DND-41 (cell line): Measurements from ENCODE around the gene ARPIN.
"Not testable (repeated sequence)": the region's sequence is repeated elsewhere in the genome, so short reads cannot be mapped to it uniquely, and the experiment has no call there.

Experiments
- ATAC-seq: fragments of 200-7000 bp; cut with Tn5 transposase; 3 replicates; pipeline ENCODE4 v1.9.1; 2021; ENCODE audit warnings: low read depth; ENCODE audit not compliant: insufficient read depth
- DNase-seq: peaks from one replicate; pipeline ENCODE4 v3.0.0-alpha.2; 2020
- H2AFZ ChIP-seq: 2 replicates; pipeline ENCODE4 v1.6.0; 2012; ENCODE audit warnings: low read depth, low read length
- H3K27ac ChIP-seq: 2 replicates; pipeline ENCODE4 v1.5.1; 2012; ENCODE audit warnings: low read length, inconsistent platforms
- H3K27me3 ChIP-seq: fragments of 200-600 bp; sonication (generic); 2 replicates; pipeline ENCODE4 v1.6.0; 2012; ENCODE audit warnings: low read length, mild to moderate bottlenecking, inconsistent platforms; ENCODE audit not compliant: insufficient read depth, poor library complexity
- H3K36me3 ChIP-seq: 2 replicates; pipeline ENCODE4 v1.5.1; 2012; ENCODE audit warnings: low read length, inconsistent platforms; ENCODE audit not compliant: insufficient read depth
- H3K4me1 ChIP-seq: 2 replicates; pipeline ENCODE4 v1.5.1; 2012; ENCODE audit warnings: mild to moderate bottlenecking, low read length; ENCODE audit not compliant: insufficient read depth
- H3K4me2 ChIP-seq: 2 replicates; pipeline ENCODE4 v1.6.0; 2012; ENCODE audit warnings: mild to moderate bottlenecking, moderate library complexity, low read length, inconsistent platforms; ENCODE audit not compliant: insufficient read depth
- H3K4me3 ChIP-seq, 2 experiments: fragments of 200-600 bp in 1 of 2; shearing (Covaris generic) in 1 of 2; 2 replicates each; pipeline ENCODE4 v1.5.1; 2012 to 2016; ENCODE audit warnings: inconsistent platforms in 2 of 2, low read length in 2 of 2, mild to moderate bottlenecking in 2 of 2, low read depth in 1 of 2, moderate library complexity in 1 of 2
- H3K79me2 ChIP-seq: 2 replicates; pipeline ENCODE4 v1.6.0; 2012; ENCODE audit warnings: low read length, inconsistent platforms; ENCODE audit not compliant: insufficient read depth
- H3K9ac ChIP-seq: 2 replicates; pipeline ENCODE4 v1.6.0; 2012; ENCODE audit warnings: low read depth, mild to moderate bottlenecking, inconsistent platforms, low read length, moderate library complexity
- H3K9me3 ChIP-seq: 2 replicates; pipeline ENCODE4 v1.5.1; 2012; ENCODE audit warnings: low read length, moderate library complexity, mild to moderate bottlenecking, inconsistent platforms; ENCODE audit not compliant: insufficient read depth, severe bottlenecking
- H4K20me1 ChIP-seq: 2 replicates; pipeline ENCODE4 v1.6.0; 2012; ENCODE audit warnings: low read length; ENCODE audit not compliant: insufficient read depth
- EZH2 ChIP-seq: IDR thresholded peaks from 3 replicates; pipeline ENCODE4 v1.6.1; 2012; ENCODE audit warnings: borderline replicate concordance, low read depth, mild to moderate bottlenecking, moderate library complexity, low read length, inconsistent platforms; ENCODE audit not compliant: severe bottlenecking
- TF ChIP-seq, protein P1 (sequence below): IDR thresholded peaks from 2 replicates; pipeline ENCODE4 v1.5.1; 2012; ENCODE audit warnings: borderline replicate concordance, low read length, moderate library complexity, mild to moderate bottlenecking; ENCODE audit not compliant: poor library complexity, severe bottlenecking; ENCODE audit errors: extremely low read depth

Gene ARPIN

DNA sequence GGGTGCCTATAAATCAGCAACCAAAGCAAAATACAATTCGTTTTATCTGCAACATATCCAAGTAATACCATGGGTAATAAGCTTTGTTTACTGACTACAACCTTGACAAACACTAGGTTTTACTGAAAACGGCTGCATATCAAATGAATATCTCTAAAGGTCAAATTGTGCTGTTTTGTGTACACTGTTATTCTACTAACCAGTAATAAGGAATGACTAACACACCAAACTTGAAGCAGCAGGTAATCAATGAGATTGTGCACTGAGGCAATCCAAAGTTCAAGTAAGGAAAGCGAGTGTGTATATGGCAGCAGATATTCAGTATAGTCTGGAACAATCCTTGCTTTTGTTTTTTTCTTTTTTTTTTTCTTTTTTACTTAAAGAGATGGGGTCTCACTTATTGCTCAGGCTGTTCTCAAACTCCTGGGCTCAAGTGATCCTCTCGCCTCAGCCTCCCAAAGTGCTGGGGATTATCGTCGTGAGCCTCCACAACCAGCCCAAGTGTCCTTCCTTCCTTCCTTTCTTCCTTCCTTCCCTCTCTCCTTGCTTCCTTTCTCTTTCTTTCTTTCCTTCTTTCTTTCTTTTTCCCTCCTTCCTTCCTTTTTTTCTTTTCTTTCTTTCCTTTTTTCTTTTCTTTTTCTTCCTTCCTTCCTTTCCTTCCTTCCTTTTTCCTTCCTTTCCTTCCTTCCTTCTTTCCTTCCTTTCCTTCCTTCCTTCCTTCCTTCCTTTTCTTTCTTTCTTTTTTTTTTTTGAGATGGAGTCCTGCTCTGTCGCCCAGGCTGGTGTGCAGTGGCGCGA lies 53.9 kb downstream of the ARPIN start:
- Histone ChIP-seq H3K79me2 (no peaks in the 10 kb centered on the region), H3K4me2 (no peak overlapping the region), H3K36me3 (peaks cover 34% of the 10 kb centered on the region), H3K27me3 (no peaks in the 10 kb centered on the region), H3K27ac (no peak overlapping the region), H4K20me1 (no peaks in the 10 kb centered on the region), H2AFZ (no peak overlapping the region), H3K9ac (no peak overlapping the region), H3K4me1 (no peaks in the 10 kb centered on the region), H3K4me3 (no peak overlapping the region), H3K9me3 (no peaks in the 10 kb centered on the region)
- no peak for DNase-seq
- no peak for TF ChIP-seq EZH2
- TF ChIP-seq, protein P1, sequence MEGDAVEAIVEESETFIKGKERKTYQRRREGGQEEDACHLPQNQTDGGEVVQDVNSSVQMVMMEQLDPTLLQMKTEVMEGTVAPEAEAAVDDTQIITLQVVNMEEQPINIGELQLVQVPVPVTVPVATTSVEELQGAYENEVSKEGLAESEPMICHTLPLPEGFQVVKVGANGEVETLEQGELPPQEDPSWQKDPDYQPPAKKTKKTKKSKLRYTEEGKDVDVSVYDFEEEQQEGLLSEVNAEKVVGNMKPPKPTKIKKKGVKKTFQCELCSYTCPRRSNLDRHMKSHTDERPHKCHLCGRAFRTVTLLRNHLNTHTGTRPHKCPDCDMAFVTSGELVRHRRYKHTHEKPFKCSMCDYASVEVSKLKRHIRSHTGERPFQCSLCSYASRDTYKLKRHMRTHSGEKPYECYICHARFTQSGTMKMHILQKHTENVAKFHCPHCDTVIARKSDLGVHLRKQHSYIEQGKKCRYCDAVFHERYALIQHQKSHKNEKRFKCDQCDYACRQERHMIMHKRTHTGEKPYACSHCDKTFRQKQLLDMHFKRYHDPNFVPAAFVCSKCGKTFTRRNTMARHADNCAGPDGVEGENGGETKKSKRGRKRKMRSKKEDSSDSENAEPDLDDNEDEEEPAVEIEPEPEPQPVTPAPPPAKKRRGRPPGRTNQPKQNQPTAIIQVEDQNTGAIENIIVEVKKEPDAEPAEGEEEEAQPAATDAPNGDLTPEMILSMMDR: no peak
- ATAC-seq: no peak

DNA sequence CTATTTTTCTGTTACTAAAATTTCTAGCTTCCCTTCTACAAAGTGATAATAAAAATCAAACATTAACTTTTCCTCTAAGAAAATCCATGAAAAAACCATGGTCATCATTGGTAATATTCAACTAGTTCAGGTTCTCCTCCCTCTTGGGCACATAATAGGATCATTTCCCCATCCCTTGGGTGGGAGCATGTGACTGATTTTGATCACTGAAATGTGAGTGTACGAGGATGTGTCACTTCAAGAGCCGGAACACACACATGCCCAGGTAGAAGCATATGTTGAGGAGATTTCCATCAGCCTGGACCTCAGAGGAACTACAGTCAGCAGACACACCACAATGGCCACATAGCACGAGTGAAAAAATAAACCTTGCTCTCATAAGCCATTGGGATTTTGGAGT lies 55.1 kb downstream of the ARPIN start:
- H4K20me1 ChIP-seq: no peaks in the 10 kb centered on the region
- no peaks in the 10 kb centered on the region for H3K79me2 ChIP-seq
- ATAC-seq (no peak), DNase-seq (no peak)
- H3K4me2 ChIP-seq: no peak overlapping the region
- H3K9ac ChIP-seq: no peak overlapping the region
- no peaks in the 10 kb centered on the region for H3K27me3 ChIP-seq
- H3K36me3 ChIP-seq: peaks cover 29% of the 10 kb centered on the region
- no peak overlapping the region for H2AFZ ChIP-seq
- H3K9me3 ChIP-seq: no peaks in the 10 kb centered on the region
- TF ChIP-seq EZH2: no peak
- TF ChIP-seq, protein P1: no peak
- H3K4me3 ChIP-seq: no peak overlapping the region
- no peak overlapping the region for H3K27ac ChIP-seq
- no peaks in the 10 kb centered on the region for H3K4me1 ChIP-seq

DNA sequence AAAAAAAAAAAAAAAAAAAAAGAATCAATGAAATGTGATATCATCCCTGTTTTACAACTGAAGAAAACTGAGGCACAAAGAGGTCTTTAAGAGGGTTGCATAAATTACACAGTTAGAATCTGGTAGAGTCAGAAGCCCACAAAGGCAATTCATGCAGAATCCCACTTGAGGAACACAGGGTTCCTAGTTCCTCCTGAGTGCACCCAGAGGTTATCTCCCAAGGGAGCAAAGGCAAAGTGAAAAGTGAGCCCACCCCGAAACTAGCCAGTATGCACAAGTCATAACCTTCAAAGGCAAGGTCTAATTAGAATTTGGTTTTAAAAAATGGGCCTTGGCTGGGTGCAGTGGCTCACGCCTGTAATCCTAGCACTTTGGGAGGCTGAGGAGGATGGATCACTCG lies 56.8 kb downstream of the ARPIN start:
- Histone ChIP-seq H3K27ac (no peak overlapping the region), H4K20me1 (no peaks in the 10 kb centered on the region), H3K9me3 (no peaks in the 10 kb centered on the region), H2AFZ (no peak overlapping the region), H3K79me2 (no peaks in the 10 kb centered on the region), H3K9ac (no peak overlapping the region), H3K27me3 (no peaks in the 10 kb centered on the region), H3K4me3 (no peak overlapping the region), H3K4me1 (no peaks in the 10 kb centered on the region), H3K36me3 (peaks cover 25% of the 10 kb centered on the region), H3K4me2 (no peak overlapping the region)
- TF ChIP-seq EZH2: no peak
- TF ChIP-seq, protein P1: no peak
- no peak for ATAC-seq
- DNase-seq: no peak

DNA sequence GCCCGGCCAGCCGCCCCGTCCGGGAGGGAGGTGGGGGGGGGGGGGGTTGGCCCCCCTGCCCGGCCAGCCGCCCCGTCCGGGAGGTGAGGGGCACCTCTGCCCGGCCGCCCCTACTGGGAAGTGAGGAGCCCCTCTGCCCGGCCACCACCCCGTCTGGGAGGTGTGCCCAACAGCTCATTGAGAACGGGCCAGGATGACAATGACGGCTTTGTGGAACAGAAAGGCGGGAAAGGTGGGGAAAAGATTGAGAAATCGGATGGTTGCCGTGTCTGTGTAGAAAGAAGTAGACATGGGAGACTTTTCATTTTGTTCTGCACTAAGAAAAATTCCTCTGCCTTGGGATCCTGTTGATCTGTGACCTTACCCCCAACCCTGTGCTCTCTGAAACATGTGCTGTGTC lies 57.9 kb downstream of the ARPIN start:
- H3K9ac ChIP-seq, ATAC-seq, H3K27ac ChIP-seq, H3K4me1 ChIP-seq, DNase-seq, H3K9me3 ChIP-seq, H2AFZ ChIP-seq, H3K27me3 ChIP-seq, H4K20me1 ChIP-seq, H3K4me2 ChIP-seq, H3K4me3 ChIP-seq, H3K79me2 ChIP-seq: not testable (repeated sequence)
- peaks cover 15% of the 10 kb centered on the region for H3K36me3 ChIP-seq
